ENCODE data around the gene TFEC.
"Not testable (repeated sequence)": the region's sequence is repeated elsewhere in the genome, so short reads cannot be mapped to it uniquely, and the experiment has no call there.

Gene TFEC

DNA sequence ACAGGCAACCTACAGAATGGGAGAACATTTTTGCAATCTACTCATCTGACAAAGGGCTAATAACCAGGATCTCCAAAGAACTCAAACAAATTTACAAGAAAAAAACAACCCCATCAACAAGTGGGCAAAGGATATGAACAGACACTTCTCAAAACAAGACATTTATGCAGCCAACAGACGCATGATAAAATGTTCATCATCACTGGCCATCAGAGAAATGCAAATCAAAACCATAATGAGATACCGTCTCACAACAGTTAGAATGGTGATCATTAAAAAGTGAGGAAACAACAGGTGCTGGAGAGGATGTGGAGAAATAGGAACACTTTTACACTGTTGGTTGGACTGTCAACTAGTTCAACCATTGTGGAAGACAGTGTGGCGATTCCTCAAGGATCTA, 100.8 kb downstream of the TFEC start:
- DNase-seq (ENCODE audit: low read depth): not testable (repeated sequence)

DNA sequence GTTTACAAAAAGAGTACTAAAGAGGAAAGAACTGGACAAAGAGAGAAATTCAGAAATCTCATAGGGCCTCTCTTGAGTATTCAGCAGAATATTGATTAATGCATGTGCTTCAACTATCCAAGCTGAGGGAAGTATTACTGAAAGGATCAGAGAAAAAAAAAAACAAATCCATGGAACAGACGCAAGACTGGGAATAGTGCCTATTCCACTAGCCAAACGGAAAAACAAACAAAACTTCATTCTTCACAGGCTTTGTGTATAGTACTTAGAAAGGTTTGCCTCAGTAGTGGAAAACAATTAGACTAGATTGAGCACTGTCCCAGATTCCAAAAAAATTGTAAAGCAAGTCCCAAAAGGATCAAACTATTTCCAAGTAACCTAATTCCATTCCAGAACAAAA, 106.2 kb downstream of the TFEC start:
- no peak for DNase-seq (ENCODE audit: low read depth)

DNA sequence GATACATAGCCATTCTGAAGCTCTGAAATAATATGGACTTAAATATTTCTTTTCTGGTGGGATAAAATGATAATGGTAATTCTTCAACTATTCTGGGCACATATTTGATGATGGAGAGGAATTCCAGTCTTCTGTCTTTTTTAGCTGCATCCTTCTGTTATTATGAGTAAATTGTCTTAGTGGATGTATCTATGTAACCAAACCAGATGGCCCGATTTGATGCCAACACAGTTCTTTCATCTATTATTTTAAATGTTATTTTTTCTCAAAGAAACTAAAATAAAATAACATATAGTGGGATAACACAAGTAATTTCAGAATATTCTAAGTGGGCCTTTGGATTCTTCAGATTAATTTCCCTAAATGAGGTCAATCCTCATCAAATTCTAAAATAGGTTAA, 110.2 kb downstream of the TFEC start:
- DNase-seq (ENCODE audit: low read depth): no peak

DNA sequence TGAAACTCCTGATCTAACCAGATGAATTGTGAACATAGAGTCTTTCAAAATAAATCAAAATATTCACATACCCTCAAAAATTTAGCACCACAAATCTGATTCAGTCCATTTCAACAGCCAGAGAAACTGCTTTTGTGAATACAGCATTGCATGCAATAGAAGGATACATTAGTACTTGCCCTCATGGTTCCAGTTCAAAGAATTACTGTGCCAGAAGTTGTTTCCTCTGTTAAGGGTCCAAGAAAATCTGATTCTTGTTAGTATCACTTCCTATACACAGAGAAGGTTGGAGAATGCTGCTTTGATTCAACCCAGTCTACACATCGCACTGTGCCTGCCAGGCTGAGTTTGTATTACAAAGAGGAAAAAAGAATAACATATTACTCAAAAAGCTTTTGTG, 115.6 kb downstream of the TFEC start:
- DNase-seq (ENCODE audit: low read depth): no peak

DNA sequence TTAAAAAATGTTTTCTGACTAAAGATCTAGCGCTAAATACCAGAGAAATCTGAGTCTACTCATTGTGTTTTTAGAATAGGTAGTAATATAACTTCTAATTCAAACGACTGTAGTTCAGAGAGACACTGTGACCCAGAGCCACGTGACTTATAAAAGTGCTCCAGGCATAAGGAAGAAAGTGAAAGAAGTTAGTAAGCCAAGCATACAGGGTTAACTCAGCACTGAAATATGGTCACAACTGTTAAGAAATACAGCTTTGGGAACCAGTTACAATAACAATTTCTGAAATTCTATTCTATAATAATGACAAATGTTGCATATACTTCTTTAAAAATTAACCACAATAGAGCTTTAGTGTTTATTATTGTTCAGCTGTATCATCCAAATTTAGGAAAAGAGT, 119.1 kb downstream of the TFEC start:
- no peak for DNase-seq (ENCODE audit: low read depth)

DNA sequence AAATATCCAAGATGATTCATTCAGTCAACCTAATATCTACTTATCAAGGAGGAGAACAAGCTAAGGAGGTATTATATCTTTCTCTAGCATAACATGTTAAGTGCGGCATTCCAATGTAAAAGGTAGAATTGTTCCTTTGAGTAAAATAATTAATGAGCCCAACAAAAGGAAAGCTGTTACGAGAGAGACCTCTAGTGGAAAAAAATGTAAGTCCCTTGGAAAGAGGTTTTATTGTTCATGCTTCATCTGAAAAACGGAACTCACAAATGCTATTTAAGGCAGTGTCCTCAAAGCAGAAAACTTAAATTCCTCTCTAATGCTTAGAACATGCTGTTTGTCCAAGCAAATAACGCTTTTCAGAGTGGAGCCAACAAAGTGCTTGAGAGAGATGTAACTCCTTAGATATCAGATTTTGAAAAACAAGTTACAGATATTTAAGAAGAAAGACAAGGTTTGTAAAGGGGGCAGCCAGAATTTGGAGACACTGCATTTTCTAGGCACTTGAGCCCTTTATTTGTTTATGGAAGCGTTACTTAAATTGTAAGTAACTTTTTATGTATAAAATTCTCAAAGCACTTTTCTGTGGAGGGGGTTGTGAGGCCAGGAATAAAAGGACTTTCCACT, 119.9 kb downstream of the TFEC start:
- DNase-seq (ENCODE audit: low read depth): no peak

DNA sequence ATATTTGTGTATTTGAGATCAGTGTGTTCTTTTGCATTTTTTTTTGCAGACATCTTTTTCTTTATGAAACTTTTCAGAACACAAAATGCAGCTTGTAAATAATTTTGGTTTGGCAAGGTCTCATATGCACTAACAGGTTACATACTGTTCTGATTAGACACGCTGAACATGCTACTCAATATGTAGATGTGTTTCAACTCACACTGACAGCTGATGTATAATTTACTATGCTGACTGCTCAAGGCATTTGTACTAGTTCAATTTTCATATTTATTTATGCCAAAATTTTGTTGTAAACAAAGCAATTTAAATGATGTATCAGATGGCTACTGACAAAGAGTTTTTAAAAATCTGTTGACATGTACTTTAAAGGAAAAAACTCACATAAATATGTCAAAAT, 123.8 kb downstream of the TFEC start:
- DNase-seq (ENCODE audit: low read depth): no peak

DNA sequence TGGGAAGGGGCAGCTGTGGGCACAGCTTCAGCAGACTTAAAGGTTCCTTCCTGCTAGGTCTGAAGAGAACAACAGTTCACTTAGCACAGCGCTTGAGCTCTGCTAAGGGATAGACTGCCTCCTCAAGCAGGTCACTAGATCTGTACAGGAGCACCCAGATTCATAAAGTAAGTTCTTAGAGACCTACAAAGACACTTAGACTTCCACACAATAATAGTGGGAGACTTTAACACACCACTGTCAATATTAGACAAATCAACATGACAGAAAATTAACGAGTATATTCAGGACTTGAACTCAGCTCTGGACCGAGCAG, 140.9 kb downstream of the TFEC start:
- no peak for DNase-seq (ENCODE audit: low read depth)

DNA sequence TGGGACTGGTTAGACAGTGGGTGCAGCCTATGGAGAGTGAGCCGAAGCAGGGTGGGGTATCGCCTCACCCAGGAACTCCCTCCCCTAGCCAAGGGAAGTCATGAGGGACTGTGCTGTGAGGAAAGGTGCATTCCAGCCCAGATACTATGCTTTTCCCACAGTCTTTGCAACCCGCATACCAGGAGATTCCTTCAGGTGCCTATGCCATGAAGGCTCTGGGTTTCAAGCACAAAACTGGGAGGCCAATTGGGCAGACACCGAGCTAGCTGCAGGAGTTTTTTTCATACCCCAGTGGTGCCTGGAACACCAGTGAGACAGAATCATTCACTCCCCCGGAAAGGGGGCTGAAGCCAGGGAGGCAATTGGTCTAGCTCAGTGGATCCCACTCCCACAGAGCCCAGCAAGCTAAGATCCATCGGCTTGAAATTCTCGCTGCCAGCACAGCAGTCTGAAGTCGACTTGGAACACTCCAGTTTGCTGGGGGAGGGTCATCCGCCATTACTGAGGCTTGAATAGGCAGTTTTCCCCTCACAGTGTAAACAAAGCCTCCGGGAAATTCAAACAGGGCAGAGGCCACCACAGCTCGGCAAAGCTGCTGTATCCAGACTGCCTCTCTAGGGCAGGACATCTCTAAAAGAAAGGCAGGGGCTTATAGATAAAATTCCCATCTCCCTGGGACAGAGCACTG, 141.4 kb downstream of the TFEC start:
- DNase-seq (ENCODE audit: low read depth): no peak

DNA sequence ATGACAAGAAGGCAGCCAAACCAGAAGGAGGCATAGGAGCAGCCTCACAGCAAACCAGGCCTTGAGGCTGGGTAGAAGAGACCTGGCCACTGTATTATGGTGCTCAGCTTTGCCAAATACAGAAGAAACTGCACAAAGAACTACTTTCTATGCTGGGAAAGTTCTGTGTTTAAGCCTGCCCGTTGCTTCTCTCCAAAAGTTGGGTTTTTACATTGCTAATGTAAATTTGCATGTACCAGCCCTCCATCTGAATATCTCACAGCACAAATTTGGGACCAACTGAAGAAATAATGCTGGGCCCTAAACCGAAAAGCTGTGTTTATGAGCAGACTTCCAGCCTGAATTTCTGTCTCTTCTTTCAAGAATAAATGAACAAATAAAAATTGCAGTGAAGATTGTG, 145.0 kb downstream of the TFEC start:
- DNase-seq (ENCODE audit: low read depth): no peak

Measured in stimulated activated CD8-positive, alpha-beta memory T cell treated with anti-CD3 and anti-CD28 coated beads, Interleukin-7, amount 100 ng/mL, for 24 hours (primary cell).